HepG2 (cell line): Measurements from ENCODE around the gene MSRB3. TPM values are rescaled to one million over a fixed set of nuclear protein-coding genes. Genes with fewer than 3 reads are reported as not detected.

Experiments
- ATAC-seq: fragments of 200-7000 bp; cut with Tn5 transposase; 3 replicates; pipeline ENCODE4 v1.9.1; 2020; ENCODE audit warnings: mild to moderate bottlenecking, moderate library complexity
- BruUV-seq: library from RNA; stranded (reverse); fragments of 400-500 nt; replicated peaks from 2 replicates; lab custom pipeline; 2021; lab: Mats Ljungman, UMichigan
- CTCF ChIA-PET: fragments of 300-600 bp; formaldehyde crosslinking; extraction: SDS; loops from one replicate; lab custom pipeline; 2021; ENCODE audit warnings: low total read pairs, inconsistent platforms, low intra/inter-chr PET ratio; lab: Yijun Ruan, JAX
- POLR2A ChIA-PET: fragments of 350-600 bp; sonication (Branson Sonifier 250); formaldehyde crosslinking; loops from one replicate; lab custom pipeline; 2020; ENCODE audit warnings: antibody characterized with exemption, inconsistent platforms; lab: Yijun Ruan, JAX
- DNase-seq: peaks from one replicate; pipeline ENCODE4 v3.0.0-alpha.2; 2015; ENCODE audit warnings: low spot score
- FAIRE-seq: peaks from 3 replicates; lab custom pipeline; 2011; peaks lifted over from hg19 to GRCh38; lab: Jason Lieb, UNC
- H2AFZ ChIP-seq: one replicate; pipeline ENCODE4 v1.6.1; 2011; ENCODE audit warnings: low read length, inconsistent platforms
- H3K27ac ChIP-seq: fragments of 300-600 bp; 3 replicates; pipeline ENCODE4 v1.8.0; 2011; ENCODE audit warnings: mixed run types, mild to moderate bottlenecking, mixed read lengths, low read length, inconsistent platforms; ENCODE audit not compliant: insufficient read depth; ENCODE audit errors: extremely low read length
- H3K27me3 ChIP-seq, 2 experiments: fragments of 200-600 bp in 1 of 2; 2 replicates in 1 of 2; 3 replicates in 1 of 2; pipeline versions ENCODE4 v1.6.0 to v1.8.0; 2011; ENCODE audit warnings: low read length in 2 of 2, mild to moderate bottlenecking in 2 of 2, moderate library complexity in 2 of 2, inconsistent platforms in 1 of 2; ENCODE audit not compliant: insufficient read depth in 2 of 2, control insufficient read depth in 1 of 2
- H3K36me3 ChIP-seq, 2 experiments: fragments of 200-600 bp in 1 of 2; replicated peaks in 1 of 2; 2 replicates in 1 of 2; 3 replicates in 1 of 2; pipeline versions ENCODE4 v1.5.1 to v1.8.0; 2011; ENCODE audit warnings: low read length in 2 of 2, inconsistent platforms in 1 of 2; ENCODE audit not compliant: insufficient read depth in 2 of 2, control insufficient read depth in 1 of 2
- H3K4me1 ChIP-seq: 2 replicates; pipeline ENCODE4 v1.5.1; 2012; ENCODE audit warnings: low read length, inconsistent platforms; ENCODE audit not compliant: insufficient read depth
- H3K4me2 ChIP-seq: 2 replicates; pipeline ENCODE4 v1.6.0; 2011; ENCODE audit warnings: low read depth, low read length, inconsistent platforms
- H3K4me3 ChIP-seq, 3 experiments: fragments of 200-600 bp in 1 of 3; sonication (generic), shearing (Covaris generic) in 1 of 3; replicated peaks in 1 of 3; 2 replicates each; pipeline ENCODE4 v1.5.1; 2011 to 2016; ENCODE audit warnings: low read length in 3 of 3, inconsistent platforms in 2 of 3, low read depth in 2 of 3, mild to moderate bottlenecking in 2 of 3, control low read depth in 1 of 3, mixed read lengths in 1 of 3; ENCODE audit not compliant: insufficient read depth in 1 of 3
- H3K79me2 ChIP-seq: one replicate; pipeline ENCODE4 v1.6.1; 2011; ENCODE audit warnings: low read length, inconsistent platforms; ENCODE audit not compliant: insufficient read depth
- H3K9ac ChIP-seq: 2 replicates; pipeline ENCODE4 v1.6.0; 2011; ENCODE audit warnings: mild to moderate bottlenecking, low read depth, low read length, inconsistent platforms; ENCODE audit not compliant: insufficient read depth
- H3K9me3 ChIP-seq: 2 replicates; pipeline ENCODE4 v1.5.1; 2012; ENCODE audit warnings: mild to moderate bottlenecking, low read length
- H4K20me1 ChIP-seq: 2 replicates; pipeline ENCODE4 v1.6.0; 2011; ENCODE audit warnings: inconsistent platforms, mild to moderate bottlenecking, low read length, moderate library complexity; ENCODE audit not compliant: insufficient read depth
- JUNB ChIP-seq: sonication (generic); formaldehyde crosslinking; IDR thresholded peaks from 2 replicates; pipeline ENCODE4 v1.8.0; 2022; ENCODE audit warnings: missing genetic modification reagents, mild to moderate bottlenecking, borderline replicate concordance
- MIER2 ChIP-seq: IDR thresholded peaks from 2 replicates; pipeline ENCODE4 v1.6.1; 2016; ENCODE audit warnings: missing biosample characterization, missing genetic modification reagents
- NR2F6 ChIP-seq, 2 experiments: IDR thresholded peaks; 2 replicates each; pipeline ENCODE4 v1.6.1; 2016; ENCODE audit warnings: antibody characterized with exemption in 1 of 2, mild to moderate bottlenecking in 1 of 2
- SNRNP70 ChIP-seq: fragments of 200-400 bp; formaldehyde crosslinking; IDR thresholded peaks from 2 replicates; pipeline ENCODE4 v1.6.1; 2017; ENCODE audit warnings: mild to moderate bottlenecking, low read depth, low read length, moderate library complexity
- ZBTB42 ChIP-seq: sonication (generic); formaldehyde crosslinking; IDR thresholded peaks from 2 replicates; pipeline ENCODE4 v1.5.0; 2020; ENCODE audit warnings: mild to moderate bottlenecking, missing genetic modification reagents
- whole genome bisulfite sequencing: methylation state at CpG from one replicate; pipeline ENCODE4 v1.1.6; 2017; ENCODE audit warnings: low lambda C conversion rate; 5-methylcytosine and 5-hydroxymethylcytosine counted together
- in situ Hi-C: cut with HindIII; loops from 2 replicates; pipeline ENCODE4 v1.10.0; 2017; ENCODE audit warnings: low pct_unique_long_range_greater_than_20kb; ENCODE audit not compliant: extremely low pct_ligation_motif_present
- intact Hi-C: fragments of 100-400 bp; cut with micrococcal nuclease; formaldehyde crosslinking; loops from one replicate; pipeline ENCODE4 v1.10.0; 2022; ENCODE audit not compliant: unreplicated experiment
- polyA plus RNA-seq, 8 experiments: library from polyadenylated mRNA; depleted of rRNA in 3 of 8; stranded (reverse) in 7 of 8; unstranded in 1 of 8; fragments of >200 nt; fragmentation: Illumina TruSeq in 4 of 8; extraction: Trizol in 4 of 8; gene quantifications; 2 replicates each; pipeline versions ENCODE4 v1.2.1 to v1.2.3, GENCODE V29; 2011 to 2016; ENCODE audit warnings: low read depth in 4 of 8, missing spikeins in 1 of 8, mixed read lengths in 1 of 8; ENCODE audit not compliant: insufficient read depth in 1 of 8
- total RNA-seq, 5 experiments: library from RNA; depleted of rRNA; stranded (reverse); fragments of >200 nt; fragmentation: Illumina TruSeq; extraction: Trizol; gene quantifications; 2 replicates each; pipeline ENCODE4 v1.2.3, GENCODE V29; 2016; ENCODE audit warnings: low read depth in 1 of 5
- TF ChIP-seq, protein P1 (sequence below): sonication (generic); formaldehyde crosslinking; IDR thresholded peaks from 2 replicates; pipeline ENCODE4 v1.8.1; 2023; ENCODE audit warnings: mild to moderate bottlenecking, moderate library complexity, missing genetic modification reagents
- TF ChIP-seq, protein P2 (sequence below): sonication (generic); formaldehyde crosslinking; IDR thresholded peaks from 2 replicates; pipeline ENCODE4 v1.5.0; 2020; ENCODE audit warnings: missing genetic modification reagents, mild to moderate bottlenecking, borderline replicate concordance

MSRB3 gene
- total and polyA plus RNA-seq, 2 of the 13 experiments (the other 11 are each of a cell fraction or from before 2014, with no cell fraction given): 1.5 to 1.9 TPM

DNA sequence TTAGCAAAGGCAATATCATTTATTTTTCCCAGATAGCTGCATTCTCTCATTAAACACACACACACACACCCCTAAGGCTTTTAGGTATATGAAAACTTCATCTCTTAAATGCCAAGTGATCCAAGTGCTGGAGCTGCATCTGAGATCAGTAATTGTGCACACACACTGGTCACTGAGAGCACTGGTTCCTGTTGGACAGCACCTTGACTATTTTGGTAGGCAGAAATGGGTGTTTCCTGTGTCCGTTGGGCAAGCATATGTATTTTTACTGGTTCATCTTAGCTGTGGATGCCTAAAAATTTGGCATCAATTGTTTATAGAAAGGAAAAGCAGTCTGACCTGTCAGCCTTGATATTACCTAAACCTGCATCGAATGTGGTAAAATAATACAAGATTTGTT is 182.5 kb downstream of the MSRB3 start:
- Histone ChIP-seq H2AFZ (no peak overlapping the region), H3K9me3 (no peaks in the 10 kb centered on the region), H3K9ac (no peak overlapping the region), H3K4me3 (no peak overlapping the region), H3K4me2 (no peak overlapping the region), H3K36me3 (no peaks in the 10 kb centered on the region), H3K4me1 (no peaks in the 10 kb centered on the region), H4K20me1 (no peaks in the 10 kb centered on the region), H3K27ac (no peak overlapping the region), H3K79me2 (no peaks in the 10 kb centered on the region), H3K27me3 (no peaks in the 10 kb centered on the region)
- 48% methylated on average over 2 of the region's 2 CpGs for WGBS
- ATAC-seq (no peak), FAIRE-seq (no peak), DNase-seq (no peak)
- BruUV-seq: no TSS peak
- ChIA-PET CTCF (no interaction called here), POLR2A (no interaction called here)
- intact Hi-C loops (no loop called here), in situ Hi-C loops (no loop called here)
- TF ChIP-seq, protein P1, sequence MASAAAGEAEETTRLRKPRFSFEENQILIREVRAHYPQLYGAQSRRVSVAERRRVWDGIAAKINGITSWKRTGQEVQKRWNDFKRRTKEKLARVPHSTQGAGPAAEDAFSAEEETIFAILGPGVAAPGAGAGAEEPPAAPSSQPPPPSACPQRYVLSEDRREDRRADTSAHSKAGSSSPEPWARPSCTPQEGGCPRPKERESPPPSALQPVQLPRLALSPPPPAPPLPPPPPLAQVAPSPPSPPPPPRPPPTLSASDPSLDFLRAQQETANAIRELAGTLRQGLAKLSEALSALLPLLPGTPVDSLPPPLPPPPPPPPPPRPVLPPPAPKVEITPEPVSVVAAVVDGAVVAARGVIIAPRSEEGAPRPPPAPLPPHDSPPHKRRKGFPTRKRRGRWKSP: no peak
- no peak for TF ChIP-seq NR2F6 (IDR thresholded peaks at IDR 0.05)
- TF ChIP-seq NR2F6 (CRISPR knock-in tag; IDR thresholded peaks at IDR 0.05): no peak
- no peak for TF ChIP-seq JUNB (CRISPR knock-in tag)
- TF ChIP-seq ZBTB42: no peak
- no peak for TF ChIP-seq SNRNP70
- no peak for TF ChIP-seq MIER2
- TF ChIP-seq, protein P2, sequence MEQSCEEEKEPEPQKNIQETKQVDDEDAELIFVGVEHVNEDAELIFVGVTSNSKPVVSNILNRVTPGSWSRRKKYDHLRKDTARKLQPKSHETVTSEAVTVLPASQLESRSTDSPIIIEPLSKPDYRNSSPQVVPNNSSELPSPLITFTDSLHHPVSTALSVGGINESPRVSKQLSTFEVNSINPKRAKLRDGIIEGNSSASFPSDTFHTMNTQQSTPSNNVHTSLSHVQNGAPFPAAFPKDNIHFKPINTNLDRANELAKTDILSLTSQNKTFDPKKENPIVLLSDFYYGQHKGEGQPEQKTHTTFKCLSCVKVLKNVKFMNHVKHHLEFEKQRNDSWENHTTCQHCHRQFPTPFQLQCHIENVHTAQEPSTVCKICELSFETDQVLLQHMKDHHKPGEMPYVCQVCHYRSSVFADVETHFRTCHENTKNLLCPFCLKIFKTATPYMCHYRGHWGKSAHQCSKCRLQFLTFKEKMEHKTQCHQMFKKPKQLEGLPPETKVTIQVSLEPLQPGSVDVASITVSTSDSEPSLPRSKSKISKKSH (CRISPR knock-in tag): no peak
